Measurements from ENCODE around the gene MIF. TPM values are rescaled to one million over a fixed set of nuclear protein-coding genes. Genes with fewer than 3 reads are reported as not detected.
"Not testable (repeated sequence)": the region's sequence is repeated elsewhere in the genome, so short reads cannot be mapped to it uniquely, and the experiment has no call there.

MIF gene
- total RNA-seq, 6 experiments from 2014 or later = 79.4 to 561 (median 307) TPM

- H3K27ac ChIP-seq = no peak overlapping the region
- ATAC-seq = peak; percentile 19 to 43 (median 39)
- DNase-seq = no peak
- no peaks in the 10 kb centered on the region for H3K27me3 ChIP-seq
- H3K9me3 ChIP-seq = no peaks in the 10 kb centered on the region
- H3K4me1 ChIP-seq = peaks cover 0 to 5% (median 0%) of the 10 kb centered on the region in 4 donors
- intact Hi-C loops (cut with DNase I) = no loop called here
- H3K4me3 ChIP-seq = no peak overlapping the region
- 14% methylated on average over 1 of the region's 3 CpGs for WGBS (ENCODE audit: insufficient coverage, low coverage, low lambda C conversion rate, missing lambda C conversion rate)
- peaks cover 0 to 3% (median 0%) of the 10 kb centered on the region in 4 donors for H3K36me3 ChIP-seq
- TF ChIP-seq POLR2A (IDR thresholded peaks at IDR 0.05) (no peak), CTCF (IDR thresholded peaks at IDR 0.05) (peak; percentile 44 to 63 (median 53))
These were observed 32.1 kb upstream of the MIF start for GRCh38 chr22:23862103-23862502.

GRCh38 chr22:23864499-23865154 is 29.6 kb upstream of the MIF start:
- H3K9me3 ChIP-seq; DNase-seq; H3K27ac ChIP-seq; H3K27me3 ChIP-seq; H3K4me3 ChIP-seq; H3K4me1 ChIP-seq; H3K36me3 ChIP-seq; ATAC-seq; intact Hi-C loops (cut with DNase I): not testable (repeated sequence)
- whole genome bisulfite sequencing (ENCODE audit: insufficient coverage, low coverage, low lambda C conversion rate, missing lambda C conversion rate) = 83% methylated on average over 5 of the region's 11 CpGs

- H3K4me3 ChIP-seq = no peak overlapping the region
These were observed 25.6 kb upstream of the MIF start for GRCh38 chr22:23868580-23868979.

GRCh38 chr22:23874871-23875270 is 19.3 kb upstream of the MIF start:
- no peak for DNase-seq
- H3K27me3 ChIP-seq = no peaks in the 10 kb centered on the region
- H3K4me1 ChIP-seq = no peaks in the 10 kb centered on the region
- no peak overlapping the region for H3K4me3 ChIP-seq
- 82% methylated on average over 3 of the region's 4 CpGs for WGBS (ENCODE audit: insufficient coverage, low coverage, low lambda C conversion rate, missing lambda C conversion rate)
- TF ChIP-seq CTCF (IDR thresholded peaks at IDR 0.05) (no peak), POLR2A (IDR thresholded peaks at IDR 0.05) (no peak)
- no peaks in the 10 kb centered on the region for H3K36me3 ChIP-seq
- no peaks in the 10 kb centered on the region for H3K9me3 ChIP-seq
- no peak overlapping the region for H3K27ac ChIP-seq
- no peak for ATAC-seq
- intact Hi-C loops (cut with DNase I) = no loop called here

More at GRCh38 chr22:23868580-23868979, 25.6 kb upstream of the MIF start:
- no peaks in the 10 kb centered on the region for H3K27me3 ChIP-seq
- H3K9me3 ChIP-seq = no peaks in the 10 kb centered on the region
- intact Hi-C loops (cut with DNase I) = no loop called here
- no peak for TF ChIP-seq CTCF (IDR thresholded peaks at IDR 0.05)
- no peak for ATAC-seq
- no peaks in the 10 kb centered on the region for H3K4me1 ChIP-seq
- 89% methylated on average over 4 of the region's 4 CpGs for WGBS (ENCODE audit: insufficient coverage, low coverage, low lambda C conversion rate, missing lambda C conversion rate)
- no peaks in the 10 kb centered on the region for H3K36me3 ChIP-seq
- no peak for DNase-seq
- H3K27ac ChIP-seq = no peak overlapping the region

GRCh38 chr22:23875801-23876200 is 18.4 kb upstream of the MIF start:
- no peaks in the 10 kb centered on the region for H3K27me3 ChIP-seq
- no peaks in the 10 kb centered on the region for H3K36me3 ChIP-seq
- intact Hi-C loops (cut with DNase I) = no loop called here
- no peak overlapping the region for H3K4me3 ChIP-seq
- no peak for TF ChIP-seq CTCF (IDR thresholded peaks at IDR 0.05)
- TF ChIP-seq POLR2A (IDR thresholded peaks at IDR 0.05) = no peak
- ATAC-seq (no peak), DNase-seq (no peak)
- no peaks in the 10 kb centered on the region for H3K9me3 ChIP-seq
- no peak overlapping the region for H3K27ac ChIP-seq
- WGBS (ENCODE audit: insufficient coverage, low coverage, low lambda C conversion rate, missing lambda C conversion rate) = 67% methylated on average over 1 of the region's 2 CpGs
- no peaks in the 10 kb centered on the region for H3K4me1 ChIP-seq

All from right lobe of liver (tissue), 6 donors.